Measurements from ENCODE around the gene CCNG2. TPM values are rescaled to one million over a fixed set of nuclear protein-coding genes. Genes with fewer than 3 reads are reported as not detected.

The CCNG2 gene
- total and polyA plus RNA-seq, 4 donors: 1.2 to 10.8 (median 4.1) TPM

GRCh38 chr4:77185686-77186085 lies 28.7 kb downstream of the CCNG2 start (continued):
- TF ChIP-seq GABPA (IDR thresholded peaks at IDR 0.05 in 1 of 2, conservative IDR thresholded peaks at IDR 0.05 in 1 of 2) (no peak), YY1 (IDR thresholded peaks at IDR 0.05) (no peak), SP1 (IDR thresholded peaks at IDR 0.05) (no peak), MAX (IDR thresholded peaks at IDR 0.05) (no peak), FOXA1 (IDR thresholded peaks at IDR 0.05) (no peak), RXRA (IDR thresholded peaks at IDR 0.05) (no peak), TAF1 (conservative IDR thresholded peaks at IDR 0.05) (no peak), ATF3 (IDR thresholded peaks at IDR 0.05) (no peak), EGR1 (IDR thresholded peaks at IDR 0.05; ENCODE audit: low read depth in 2 of 2) (no peak), HNF4G (IDR thresholded peaks at IDR 0.05) (no peak), HNF4A (conservative IDR thresholded peaks at IDR 0.05) (no peak)

- Histone ChIP-seq H3K9ac (ENCODE audit: low read depth in 1 of 2, low read length in 2 of 2) (no peak overlapping the region), H3K4me3 (ENCODE audit: low read depth in 1 of 3, low read length in 3 of 3) (no peak overlapping the region), H3K27ac (ENCODE audit: low read depth in 1 of 2, low read length in 2 of 2) (no peak overlapping the region), H3K36me3 (ENCODE audit: control insufficient read depth in 4 of 4, insufficient read depth in 3 of 4, low read depth in 1 of 4, low read length in 3 of 4) (no peaks in the 10 kb centered on the region), H3K27me3 (ENCODE audit: control insufficient read depth in 4 of 4, insufficient read depth in 4 of 4, low read length in 3 of 4) (no peaks in the 10 kb centered on the region), H3K4me1 (ENCODE audit: control insufficient read depth in 4 of 4, insufficient read depth in 4 of 4, low read length in 3 of 4) (no peaks in the 10 kb centered on the region), H3K9me3 (ENCODE audit: control insufficient read depth in 4 of 4, low read length in 3 of 4) (no peaks in the 10 kb centered on the region)
- DNase-seq (ENCODE audit: low spot score): no peak
- TF ChIP-seq JUND (IDR thresholded peaks at IDR 0.05): no peak
- no peak for TF ChIP-seq GABPA (IDR thresholded peaks at IDR 0.05 in 1 of 2, conservative IDR thresholded peaks at IDR 0.05 in 1 of 2)
- no peak for TF ChIP-seq FOXA1 (IDR thresholded peaks at IDR 0.05)
- TF ChIP-seq MAX (IDR thresholded peaks at IDR 0.05): no peak
- no peak for TF ChIP-seq SP1 (IDR thresholded peaks at IDR 0.05)
- no peak for TF ChIP-seq FOXA2 (IDR thresholded peaks at IDR 0.05)
- TF ChIP-seq HNF4G (IDR thresholded peaks at IDR 0.05): no peak
- no peak for TF ChIP-seq ATF3 (IDR thresholded peaks at IDR 0.05)
- TF ChIP-seq TAF1 (conservative IDR thresholded peaks at IDR 0.05): no peak
- no peak for TF ChIP-seq CTCF (IDR thresholded peaks at IDR 0.05; ENCODE audit: low read depth, low read length, missing input control)
- no peak for TF ChIP-seq YY1 (IDR thresholded peaks at IDR 0.05)
- TF ChIP-seq RXRA (IDR thresholded peaks at IDR 0.05): no peak
- no peak for TF ChIP-seq HNF4A (conservative IDR thresholded peaks at IDR 0.05)
- TF ChIP-seq RAD21 (IDR thresholded peaks at IDR 0.05): no peak
- 84% methylated on average over 2 of the region's 2 CpGs for WGBS
Observed at GRCh38 chr4:77187322-77187721, 30.3 kb downstream of the CCNG2 start.

GRCh38 chr4:77188498-77189220 lies 31.7 kb downstream of the CCNG2 start:
- Histone ChIP-seq H3K27me3 (ENCODE audit: control insufficient read depth in 4 of 4, insufficient read depth in 4 of 4, low read length in 3 of 4) (no peaks in the 10 kb centered on the region), H3K27ac (ENCODE audit: low read depth in 1 of 2, low read length in 2 of 2) (no peak overlapping the region), H3K9me3 (ENCODE audit: control insufficient read depth in 4 of 4, low read length in 3 of 4) (no peaks in the 10 kb centered on the region), H3K36me3 (ENCODE audit: control insufficient read depth in 4 of 4, insufficient read depth in 3 of 4, low read depth in 1 of 4, low read length in 3 of 4) (no peaks in the 10 kb centered on the region), H3K9ac (ENCODE audit: low read depth in 1 of 2, low read length in 2 of 2) (no peak overlapping the region), H3K4me1 (ENCODE audit: control insufficient read depth in 4 of 4, insufficient read depth in 4 of 4, low read length in 3 of 4) (no peaks in the 10 kb centered on the region), H3K4me3 (ENCODE audit: low read depth in 1 of 3, low read length in 3 of 3) (no peak overlapping the region)
- DNase-seq (ENCODE audit: low spot score): no peak
- WGBS: 80% methylated on average over 9 of the region's 9 CpGs
- TF ChIP-seq CTCF (IDR thresholded peaks at IDR 0.05; ENCODE audit: low read depth, low read length, missing input control): no peak
- TF ChIP-seq JUND (IDR thresholded peaks at IDR 0.05): no peak
- TF ChIP-seq EGR1 (IDR thresholded peaks at IDR 0.05; ENCODE audit: low read depth in 2 of 2): no peak
- no peak for TF ChIP-seq NR2F2 (IDR thresholded peaks at IDR 0.05)
- no peak for TF ChIP-seq TAF1 (conservative IDR thresholded peaks at IDR 0.05)
- TF ChIP-seq FOXA1 (IDR thresholded peaks at IDR 0.05): no peak
- no peak for TF ChIP-seq HNF4A (conservative IDR thresholded peaks at IDR 0.05)
- TF ChIP-seq RXRA (IDR thresholded peaks at IDR 0.05): no peak
- no peak for TF ChIP-seq GABPA (IDR thresholded peaks at IDR 0.05 in 1 of 2, conservative IDR thresholded peaks at IDR 0.05 in 1 of 2)
- TF ChIP-seq ATF3 (IDR thresholded peaks at IDR 0.05): no peak
